NK-92 treated with Interleukin-12 subunit alpha and Interleukin-12 subunit beta, amount 100 ng/mL, for 24 hours (cell line): ENCODE data around the gene BAZ1B.
"Not testable (repeated sequence)": the region's sequence is repeated elsewhere in the genome, so short reads cannot be mapped to it uniquely, and the experiment has no call there.

Source experiments
- DNase-seq: peaks from one replicate; lab custom pipeline; 2025; lab: John Stamatoyannopoulos, UW

The BAZ1B gene

GRCh38 chr7:73541722-73542121 is 19.6 kb upstream of the BAZ1B start:
- no peak for DNase-seq

- no peak for DNase-seq
Measured at GRCh38 chr7:73539709-73540108, 17.6 kb upstream of the BAZ1B start.

GRCh38 chr7:73538510-73538909 is 16.4 kb upstream of the BAZ1B start:
- not testable (repeated sequence) for DNase-seq

GRCh38 chr7:73537051-73537450 is 15.0 kb upstream of the BAZ1B start:
- no peak for DNase-seq

- DNase-seq: no peak
Measured at GRCh38 chr7:73536479-73536878, 14.4 kb upstream of the BAZ1B start.

GRCh38 chr7:73535918-73536317 is 13.8 kb upstream of the BAZ1B start:
- not testable (repeated sequence) for DNase-seq

GRCh38 chr7:73533742-73534141 is 11.6 kb upstream of the BAZ1B start:
- no peak for DNase-seq

GRCh38 chr7:73532224-73532623 is 10.1 kb upstream of the BAZ1B start:
- DNase-seq: no peak

GRCh38 chr7:73530800-73531199 is 8.7 kb upstream of the BAZ1B start:
- DNase-seq: no peak

- no peak for DNase-seq
Measured at GRCh38 chr7:73526896-73527821, 5.1 kb upstream of the BAZ1B start.

GRCh38 chr7:73526158-73526494 is 4.0 kb upstream of the BAZ1B start:
- DNase-seq: not testable (repeated sequence)

- peak; percentile 84 for DNase-seq
Measured at GRCh38 chr7:73521636-73522104, 423 bp downstream of the BAZ1B start.

- DNase-seq: no peak
Measured at GRCh38 chr7:73520673-73521635, 1.1 kb downstream of the BAZ1B start.

GRCh38 chr7:73519867-73520672 is 2.0 kb downstream of the BAZ1B start:
- DNase-seq: no peak

GRCh38 chr7:73518470-73518869 is 3.6 kb downstream of the BAZ1B start:
- DNase-seq: no peak

- DNase-seq: no peak
Measured at GRCh38 chr7:73517241-73517995, 4.7 kb downstream of the BAZ1B start.

- no peak for DNase-seq
Measured at GRCh38 chr7:73515178-73515577, 6.9 kb downstream of the BAZ1B start.

GRCh38 chr7:73512018-73512780 is 9.9 kb downstream of the BAZ1B start:
- DNase-seq: no peak

- no peak for DNase-seq
Measured at GRCh38 chr7:73509463-73509862, 12.6 kb downstream of the BAZ1B start.

GRCh38 chr7:73507556-73507955 is 14.5 kb downstream of the BAZ1B start:
- DNase-seq: no peak
